ENCODE results near the gene CEP44. TPM values are rescaled to one million over a fixed set of nuclear protein-coding genes. Genes with fewer than 3 reads are reported as not detected.
"Not testable (repeated sequence)": the region's sequence is repeated elsewhere in the genome, so short reads cannot be mapped to it uniquely, and the experiment has no call there.

The CEP44 gene
- total RNA-seq, 1 donor from 2014 or later, result 5.8 TPM

- peak in 1 of 2 donors; percentile 68 for DNase-seq (ENCODE audit: low read depth in 2 of 2)
Measured at GRCh38 chr4:174320494-174321199, 36.9 kb downstream of the CEP44 start.

GRCh38 chr4:174324236-174324635 lies 40.5 kb downstream of the CEP44 start:
- no peak for DNase-seq (ENCODE audit: low read depth in 2 of 2)

GRCh38 chr4:174324725-174325124 lies 41.0 kb downstream of the CEP44 start:
- no peak for DNase-seq (ENCODE audit: low read depth in 2 of 2)

- DNase-seq (ENCODE audit: low read depth in 2 of 2), result no peak
Measured at GRCh38 chr4:174332741-174333493, 49.2 kb downstream of the CEP44 start.

- DNase-seq (ENCODE audit: low read depth in 2 of 2), result no peak
Measured at GRCh38 chr4:174334628-174335027, 50.9 kb downstream of the CEP44 start.

- DNase-seq (ENCODE audit: low read depth in 2 of 2), result no peak
Measured at GRCh38 chr4:174340714-174341113, 57.0 kb downstream of the CEP44 start.

- no peak for DNase-seq (ENCODE audit: low read depth in 2 of 2)
Measured at GRCh38 chr4:174349156-174349555, 65.4 kb downstream of the CEP44 start.

GRCh38 chr4:174352061-174352819 lies 68.5 kb downstream of the CEP44 start:
- no peak for DNase-seq (ENCODE audit: low read depth in 2 of 2)

GRCh38 chr4:174357321-174357720 lies 73.6 kb downstream of the CEP44 start:
- DNase-seq (ENCODE audit: low read depth in 2 of 2), result no peak

- no peak for DNase-seq (ENCODE audit: low read depth in 2 of 2)
Measured at GRCh38 chr4:174358410-174358809, 74.7 kb downstream of the CEP44 start.

- peak in 1 of 2 donors; percentile 5 for DNase-seq (ENCODE audit: low read depth in 2 of 2)
Measured at GRCh38 chr4:174358829-174359228, 75.1 kb downstream of the CEP44 start.

- no peak for DNase-seq (ENCODE audit: low read depth in 2 of 2)
Measured at GRCh38 chr4:174362340-174362739, 78.6 kb downstream of the CEP44 start.

- DNase-seq (ENCODE audit: low read depth in 2 of 2), result not testable (repeated sequence)
Measured at GRCh38 chr4:174363782-174364181, 80.1 kb downstream of the CEP44 start.

- DNase-seq (ENCODE audit: low read depth in 2 of 2), result peak; percentile 31 to 58
Measured at GRCh38 chr4:174365018-174365587, 81.4 kb downstream of the CEP44 start.

GRCh38 chr4:174369985-174370384 lies 86.3 kb downstream of the CEP44 start:
- no peak for DNase-seq (ENCODE audit: low read depth in 2 of 2)

GRCh38 chr4:174373821-174374220 lies 90.1 kb downstream of the CEP44 start:
- DNase-seq (ENCODE audit: low read depth in 2 of 2), result no peak

- no peak for DNase-seq (ENCODE audit: low read depth in 2 of 2)
Measured at GRCh38 chr4:174375422-174375821, 91.7 kb downstream of the CEP44 start.

- DNase-seq (ENCODE audit: low read depth in 2 of 2), result no peak
Measured at GRCh38 chr4:174377613-174378012, 93.9 kb downstream of the CEP44 start.

GRCh38 chr4:174378951-174379350 lies 95.2 kb downstream of the CEP44 start:
- DNase-seq (ENCODE audit: low read depth in 2 of 2), result no peak

GRCh38 chr4:174380206-174380605 lies 96.5 kb downstream of the CEP44 start:
- not testable (repeated sequence) for DNase-seq (ENCODE audit: low read depth in 2 of 2)

GRCh38 chr4:174380699-174381439 lies 97.2 kb downstream of the CEP44 start:
- no peak for DNase-seq (ENCODE audit: low read depth in 2 of 2)

Measured in lung microvascular endothelial cell (primary cell).